Upper lobe of left lung (tissue), 6 donors: ENCODE measurements around the gene GRHL1. TPM values are rescaled to one million over a fixed set of nuclear protein-coding genes. Genes with fewer than 3 reads are reported as not detected.
A peak's percentile ranks its signal among the peaks of the same experiment; 100 is the strongest.
"Not testable (repeated sequence)": the region's sequence is repeated elsewhere in the genome, so short reads cannot be mapped to it uniquely, and the experiment has no call there.

Experiments
- ATAC-seq, 2 donors: fragments of 200-7000 bp; cut with Tn5 transposase; one replicate each; pipeline ENCODE4 v1.9.1; 2022; ENCODE audit warnings: mild to moderate bottlenecking in 2 of 2, moderate library complexity in 2 of 2; ENCODE audit not compliant: low FRiP score in 2 of 2
- DNase-seq, 2 donors: peaks; one replicate each; pipeline ENCODE4 v3.0.0-alpha.2; 2019 to 2020
- H3K27ac ChIP-seq, 4 donors: fragments of 200-600 bp; sonication (generic); one replicate each; pipeline ENCODE4 v1.5.1; 2016 to 2019
- H3K27me3 ChIP-seq, 4 donors: fragments of 200-600 bp; sonication (generic); one replicate each; pipeline ENCODE4 v1.5.1; 2017 to 2019
- H3K36me3 ChIP-seq, 4 donors: fragments of 200-600 bp; sonication (generic); one replicate each; pipeline ENCODE4 v1.5.1; 2016 to 2019
- H3K4me1 ChIP-seq, 4 donors: fragments of 200-600 bp; sonication (generic); one replicate each; pipeline ENCODE4 v1.5.1; 2018 to 2019
- H3K4me3 ChIP-seq, 4 donors: fragments of 200-600 bp; sonication (generic); one replicate each; pipeline ENCODE4 v1.5.1; 2017 to 2019; ENCODE audit warnings: mild to moderate bottlenecking in 2 of 4, moderate library complexity in 1 of 4
- H3K9me3 ChIP-seq, 4 donors: fragments of 200-600 bp; sonication (generic); one replicate each; pipeline ENCODE4 v1.5.1; 2018 to 2019
- CTCF ChIP-seq, 6 experiments: fragments of 450-650 bp in 4 of 6; fragments of 200-600 bp in 2 of 6; sonication (generic) in 2 of 6; IDR thresholded peaks; one replicate each; pipeline ENCODE4 v1.5.1; 2016 to 2019; ENCODE audit warnings: antibody characterized with exemption in 6 of 6
- EP300 ChIP-seq, 4 donors: sonication (generic); formaldehyde crosslinking; IDR thresholded peaks; one replicate each; pipeline ENCODE4 v1.5.1; 2017; ENCODE audit warnings: antibody characterized with exemption in 4 of 4, control low read depth in 2 of 4
- POLR2A ChIP-seq, 4 donors: fragments of 450-650 bp; IDR thresholded peaks; one replicate each; pipeline ENCODE4 v1.5.1; 2016 to 2017; ENCODE audit warnings: antibody characterized with exemption in 4 of 4, mild to moderate bottlenecking in 2 of 4
- POLR2AphosphoS5 ChIP-seq, 2 donors: sonication (generic); formaldehyde crosslinking; IDR thresholded peaks; one replicate each; pipeline ENCODE4 v1.5.1; 2017; ENCODE audit warnings: antibody characterized with exemption in 2 of 2
- WGBS, 2 donors: methylation state at CpG; one replicate each; pipeline ENCODE4 v1.1.5; 2017 to 2018; 5-methylcytosine and 5-hydroxymethylcytosine counted together
- total RNA-seq, 6 donors: library from RNA; depleted of rRNA in 4 of 6; stranded (reverse); fragments of >200 nt in 4 of 6; gene quantifications; one replicate each; pipeline versions ENCODE4 v1.1.0 to v1.2.1, GENCODE V29; 2016 to 2021
- donor health status: DM: no; HTN: no; CAD: no; lungs with moderate emphysema.
- donor health status: DM: no; HTN: yes; CAD: no; lungs with severe emphysema.

The GRHL1 gene
- total RNA-seq, 6 donors from 2014 or later, result 4.3 to 18.0 (median 10.1) TPM

- ATAC-seq (no peak), DNase-seq (no peak)
- Histone ChIP-seq H3K4me3 (no peak overlapping the region), H3K4me1 (no peaks in the 10 kb centered on the region), H3K27ac (no peak overlapping the region), H3K27me3 (no peaks in the 10 kb centered on the region), H3K9me3 (no peaks in the 10 kb centered on the region), H3K36me3 (peaks cover 0 to 34% (median 5%) of the 10 kb centered on the region in 4 donors)
- 65 to 81% methylated on average over 3 of the region's 3 CpGs for WGBS, 2 donors
- TF ChIP-seq CTCF (IDR thresholded peaks at IDR 0.05) (no peak), EP300 (IDR thresholded peaks at IDR 0.05) (no peak), POLR2AphosphoS5 (IDR thresholded peaks at IDR 0.05) (no peak), POLR2A (IDR thresholded peaks at IDR 0.05) (no peak)
Measured at GRCh38 chr2:9919512-9919911, 32.0 kb upstream of the GRHL1 start.

- H3K4me3 ChIP-seq, H3K4me1 ChIP-seq, H3K27me3 ChIP-seq, DNase-seq, H3K9me3 ChIP-seq, ATAC-seq, H3K27ac ChIP-seq: not testable (repeated sequence)
- peaks cover 0 to 21% (median 3%) of the 10 kb centered on the region in 4 donors for H3K36me3 ChIP-seq
- WGBS, 2 donors, result 97 to 100% methylated on average over 2 of the region's 2 CpGs
Measured at GRCh38 chr2:9927020-9927419, 24.5 kb upstream of the GRHL1 start.

- WGBS, 2 donors, result 91 to 97% methylated on average over 4 of the region's 4 CpGs
- H3K27me3 ChIP-seq, result peaks cover 0 to 2% (median 0%) of the 10 kb centered on the region in 4 donors
- H3K4me3 ChIP-seq, result no peak overlapping the region
- H3K27ac ChIP-seq, result no peak overlapping the region
- ATAC-seq, result no peak
- peaks cover 0 to 19% (median 10%) of the 10 kb centered on the region in 4 donors for H3K36me3 ChIP-seq
- H3K4me1 ChIP-seq, result peaks cover 4 to 19% (median 8%) of the 10 kb centered on the region in 4 donors
- DNase-seq, result no peak
- no peak for TF ChIP-seq CTCF (IDR thresholded peaks at IDR 0.05)
- TF ChIP-seq POLR2A (IDR thresholded peaks at IDR 0.05), result no peak
- TF ChIP-seq EP300 (IDR thresholded peaks at IDR 0.05), result no peak
- no peak for TF ChIP-seq POLR2AphosphoS5 (IDR thresholded peaks at IDR 0.05)
- H3K9me3 ChIP-seq, result no peaks in the 10 kb centered on the region
Measured at GRCh38 chr2:9937258-9937657, 14.2 kb upstream of the GRHL1 start.

GRCh38 chr2:9937968-9938367 lies 13.5 kb upstream of the GRHL1 start:
- Histone ChIP-seq H3K4me1 (peaks cover 4 to 19% (median 8%) of the 10 kb centered on the region in 4 donors), H3K4me3 (no peak overlapping the region), H3K9me3 (no peaks in the 10 kb centered on the region), H3K27ac (no peak overlapping the region), H3K27me3 (peaks cover 0 to 2% (median 0%) of the 10 kb centered on the region in 4 donors), H3K36me3 (peaks cover 0 to 13% (median 5%) of the 10 kb centered on the region in 4 donors)
- TF ChIP-seq CTCF (IDR thresholded peaks at IDR 0.05), result no peak
- no peak for TF ChIP-seq POLR2AphosphoS5 (IDR thresholded peaks at IDR 0.05)
- no peak for TF ChIP-seq POLR2A (IDR thresholded peaks at IDR 0.05)
- no peak for TF ChIP-seq EP300 (IDR thresholded peaks at IDR 0.05)
- no peak for ATAC-seq
- DNase-seq, result peak in 1 of 2 donors; percentile 61
- WGBS, 2 donors, result 83 to 93% methylated on average over 3 to 9 of the region's 9 CpGs

- DNase-seq (no peak), ATAC-seq (peak in 1 of 2 donors; percentile 81)
- WGBS, 2 donors, result 50 to 57% methylated on average over 9 of the region's 9 CpGs
- peaks cover 0 to 2% (median 0%) of the 10 kb centered on the region in 4 donors for H3K27me3 ChIP-seq
- H3K36me3 ChIP-seq, result no peaks in the 10 kb centered on the region
- H3K4me1 ChIP-seq, result peaks cover 4 to 19% (median 11%) of the 10 kb centered on the region in 4 donors
- no peak overlapping the region for H3K4me3 ChIP-seq
- TF ChIP-seq EP300 (IDR thresholded peaks at IDR 0.05) (no peak), CTCF (IDR thresholded peaks at IDR 0.05) (no peak), POLR2A (IDR thresholded peaks at IDR 0.05) (no peak), POLR2AphosphoS5 (IDR thresholded peaks at IDR 0.05) (no peak)
- H3K27ac ChIP-seq, result peak overlapping the region in 2 of 4 donors; percentile 5 to 31
- H3K9me3 ChIP-seq, result no peaks in the 10 kb centered on the region
Measured at GRCh38 chr2:9939587-9940485, 11.7 kb upstream of the GRHL1 start.
